ENCODE data around the gene ATR.
"Not testable (repeated sequence)": the region's sequence is repeated elsewhere in the genome, so short reads cannot be mapped to it uniquely, and the experiment has no call there.

GRCh38 chr3:142581070-142581469 is 2.5 kb upstream of the ATR start:
- TF ChIP-seq POLR2AphosphoS5, CTCF, POLR2A (IDR thresholded peaks at IDR 0.05): not testable (repeated sequence)

All from upper lobe of left lung (tissue), 4 donors.